K562 (cell line): ENCODE data around the gene AGPAT2. TPM values are rescaled to one million over a fixed set of nuclear protein-coding genes. Genes with fewer than 3 reads are reported as not detected.

Experiments
- BRD9 ChIP-seq: fragments of 450-650 bp; IDR thresholded peaks from 2 replicates; pipeline ENCODE4 v1.6.1; 2018; ENCODE audit warnings: low read depth; ENCODE audit not compliant: partially characterized antibody
- CBX3 ChIP-seq, 2 experiments: IDR thresholded peaks; 1 replicate in 1 of 2; 2 replicates in 1 of 2; pipeline ENCODE4 v1.6.1; 2012; ENCODE audit warnings: inconsistent platforms in 2 of 2, low read length in 2 of 2, borderline replicate concordance in 1 of 2, control low read depth in 1 of 2
- CREB3L1 ChIP-seq: fragments of 450-650 bp; IDR thresholded peaks from 2 replicates; pipeline ENCODE4 v1.6.1; 2014; ENCODE audit warnings: low read depth, mild to moderate bottlenecking, moderate library complexity, borderline replicate concordance
- DEAF1 ChIP-seq: fragments of 450-650 bp; formaldehyde crosslinking; IDR thresholded peaks from 2 replicates; pipeline ENCODE4 v1.4.0; 2020; ENCODE audit warnings: mild to moderate bottlenecking, moderate library complexity
- FOXJ3 ChIP-seq: sonication (generic); formaldehyde crosslinking; IDR thresholded peaks from 2 replicates; pipeline ENCODE4 v1.4.0; 2020; ENCODE audit warnings: mild to moderate bottlenecking, missing genetic modification reagents
- ILF3 ChIP-seq: fragments of 450-650 bp; IDR thresholded peaks from 2 replicates; pipeline ENCODE4 v1.6.1; 2018; ENCODE audit warnings: antibody characterized with exemption, mild to moderate bottlenecking, moderate library complexity, borderline replicate concordance
- IRF1 ChIP-seq: sonication (generic); formaldehyde crosslinking; IDR thresholded peaks from 2 replicates; pipeline ENCODE4 v1.8.0; 2022; ENCODE audit warnings: missing genetic modification reagents, mild to moderate bottlenecking, borderline replicate concordance
- KAT2B ChIP-seq: IDR thresholded peaks from one replicate; pipeline ENCODE4 v1.6.1; 2012; ENCODE audit warnings: low read depth, mild to moderate bottlenecking, control low read depth, inconsistent platforms, low read length, moderate library complexity
- KAT7 ChIP-seq: sonication (generic); formaldehyde crosslinking; IDR thresholded peaks from 2 replicates; pipeline ENCODE4 v1.8.0; 2022; ENCODE audit warnings: missing genetic modification reagents, mild to moderate bottlenecking, borderline replicate concordance
- MAX ChIP-seq: sonication (generic); formaldehyde crosslinking; IDR thresholded peaks from 2 replicates; pipeline ENCODE4 v1.9.0; 2022; ENCODE audit warnings: mild to moderate bottlenecking, missing genetic modification reagents
- MLLT1 ChIP-seq, 2 experiments: fragments of 450-650 bp; IDR thresholded peaks; 2 replicates each; pipeline ENCODE4 v1.6.1; 2016
- MXI1 ChIP-seq: IDR thresholded peaks from 2 replicates; pipeline ENCODE4 v1.6.1; 2011; ENCODE audit warnings: low read depth, mild to moderate bottlenecking, improper control_type of control experiment, low read length
- NFIX ChIP-seq: fragments of 250-450 bp; sonication (Bioruptor Pico); IDR thresholded peaks from 2 replicates; pipeline ENCODE4 v1.4.0; 2020; ENCODE audit warnings: low read depth, mild to moderate bottlenecking, moderate library complexity
- PPARD ChIP-seq: fragments of 250-450 bp; sonication (Bioruptor Pico); IDR thresholded peaks from 2 replicates; pipeline ENCODE4 v1.8.0; 2022; ENCODE audit warnings: inconsistent platforms, mild to moderate bottlenecking, moderate library complexity
- PTRF ChIP-seq: fragments of 450-650 bp; IDR thresholded peaks from 2 replicates; pipeline ENCODE4 v1.6.1; 2016; ENCODE audit warnings: mild to moderate bottlenecking, missing genetic modification characterization, missing compliant biosample characterization
- RBM39 ChIP-seq: fragments of 200-400 bp; formaldehyde crosslinking; optimal IDR thresholded peaks from 2 replicates; pipeline ENCODE3; 2018; ENCODE audit warnings: low read depth, low read length
- RFX7 ChIP-seq: fragments of 250-450 bp; sonication (Bioruptor Pico); IDR thresholded peaks from 2 replicates; pipeline ENCODE4 v1.5.1; 2021; ENCODE audit warnings: mild to moderate bottlenecking
- THRAP3 ChIP-seq: fragments of 450-650 bp; IDR thresholded peaks from 2 replicates; pipeline ENCODE4 v1.6.1; 2016; ENCODE audit warnings: mild to moderate bottlenecking, inconsistent platforms, borderline replicate concordance
- WHSC1 ChIP-seq: IDR thresholded peaks from one replicate; pipeline ENCODE4 v1.6.1; 2012; ENCODE audit warnings: low read length, control low read depth, inconsistent platforms
- ZBED1 ChIP-seq: IDR thresholded peaks from 2 replicates; pipeline ENCODE4 v1.6.1; 2014
- ZNF121 ChIP-seq: sonication (generic); formaldehyde crosslinking; conservative IDR thresholded peaks from 2 replicates; pipeline ENCODE4 v1.8.0; 2022; ENCODE audit warnings: missing genetic modification reagents
- ZNF146 ChIP-seq: IDR thresholded peaks from one replicate; pipeline ENCODE4 v1.6.1; 2018; ENCODE audit warnings: missing compliant biosample characterization; ENCODE audit not compliant: unreplicated experiment
- ZNF282 ChIP-seq: sonication (generic); formaldehyde crosslinking; IDR thresholded peaks from 2 replicates; pipeline ENCODE4 v1.8.1; 2023; ENCODE audit warnings: missing genetic modification reagents
- ZNF707 ChIP-seq: fragments of 250-450 bp; sonication (Bioruptor Pico); conservative IDR thresholded peaks from 2 replicates; pipeline ENCODE4 v1.8.0; 2022; ENCODE audit warnings: inconsistent platforms, mild to moderate bottlenecking, moderate library complexity
- polyA plus RNA-seq, 8 experiments: library from polyadenylated mRNA; depleted of rRNA in 4 of 8; stranded (reverse) in 5 of 8; unstranded in 3 of 8; fragments of >200 nt; fragmentation: Nextera tagmentation in 2 of 8; fragmentation: Illumina TruSeq in 1 of 8; extraction: Ambion mirVana in 2 of 8; extraction: Trizol in 1 of 8; gene quantifications; 2 replicates each; pipeline versions ENCODE4 v1.2.1 to v1.2.3, GENCODE V29; 2011 to 2014; ENCODE audit warnings: inconsistent platforms in 1 of 8, missing spikeins in 1 of 8
- total RNA-seq, 7 experiments: library from RNA; depleted of rRNA in 6 of 7; stranded (reverse); fragments of >200 nt in 6 of 7; fragmentation: Illumina TruSeq in 2 of 7; extraction: Trizol in 2 of 7; gene quantifications; 2 replicates each; pipeline versions ENCODE4 v1.2.1 to v1.2.3, GENCODE V29; 2011 to 2021; ENCODE audit warnings: low replicate concordance in 1 of 7

Gene AGPAT2
- total and polyA plus RNA-seq, 9 of the 15 experiments (the other 6 are each of a cell fraction or from before 2014, with no cell fraction given) = 0.13 to 54.5 (median 23.9) TPM

- TF ChIP-seq IRF1 (CRISPR knock-in tag) = no peak
- no peak for TF ChIP-seq ZNF707
- no peak for TF ChIP-seq PTRF (tag)
- peak; percentile 86; the same call in 1 of the 2 replicates for TF ChIP-seq ILF3
- TF ChIP-seq RBM39 = no peak
- no peak for TF ChIP-seq NFIX (CRISPR knock-in tag)
- TF ChIP-seq ZBED1 = peak; percentile 84
- no peak for TF ChIP-seq PPARD (CRISPR knock-in tag)
- peak; percentile 98 for TF ChIP-seq ZNF121
- no peak for TF ChIP-seq THRAP3
- no peak for TF ChIP-seq WHSC1
- peak; percentile 97 for TF ChIP-seq MAX (CRISPR knock-in tag)
- TF ChIP-seq FOXJ3 (CRISPR knock-in tag) = no peak
- peak; percentile 75 for TF ChIP-seq CREB3L1
- TF ChIP-seq KAT7 (CRISPR knock-in tag) = no peak; the same call in 1 of the 2 replicates
- TF ChIP-seq BRD9 = no peak
- TF ChIP-seq RFX7 (CRISPR knock-in tag) = no peak
- no peak for TF ChIP-seq DEAF1 (CRISPR knock-in tag)
- TF ChIP-seq ZNF282 (CRISPR knock-in tag) = peak; percentile 92
- TF ChIP-seq KAT2B = peak; percentile 84
- TF ChIP-seq MXI1 = peak; percentile 96
- no peak for TF ChIP-seq ZNF146 (CRISPR knock-in tag)
- TF ChIP-seq MLLT1 (IDR thresholded peaks at IDR 0.05) = peak in 1 of 2 experiments; percentile 41; a peak in 1 of 4 replicates
- peak in 1 of 2 experiments; percentile 67; a peak in 1 of 3 replicates for TF ChIP-seq CBX3 (IDR thresholded peaks at IDR 0.05; ENCODE audit: borderline replicate concordance in 1 of 2, low read length in 2 of 2)
Measured at GRCh38 chr9:136728080-136728547, 40.9 kb upstream of the AGPAT2 start (continued).
